SK-N-SH treated with all-trans-retinoic acid at 6 μM for 48 hours (cell line): ENCODE data around the gene ACTBL2.
A peak's percentile ranks its signal among the peaks of the same experiment; 100 is the strongest.

Source experiments
- ATAC-seq: fragments of 200-7000 bp; cut with Tn5 transposase; 3 replicates; pipeline ENCODE4 v1.9.1; 2020; ENCODE audit warnings: mild to moderate bottlenecking, moderate library complexity
- ARNTL ChIP-seq: fragments of 450-650 bp; formaldehyde crosslinking; IDR thresholded peaks from 2 replicates; pipeline ENCODE4 v1.5.0; 2020; ENCODE audit warnings: low read depth, mild to moderate bottlenecking, moderate library complexity, borderline replicate concordance
- BACH2 ChIP-seq: fragments of 250-450 bp; sonication (Bioruptor Pico); IDR thresholded peaks from 2 replicates; pipeline ENCODE4 v1.9.0; 2021; ENCODE audit warnings: mild to moderate bottlenecking, borderline replicate concordance
- CSDC2 ChIP-seq: fragments of 250-450 bp; sonication (Bioruptor Pico); IDR thresholded peaks from 2 replicates; pipeline ENCODE4 v1.5.0; 2020; ENCODE audit warnings: mild to moderate bottlenecking, moderate library complexity
- CSRNP3 ChIP-seq: fragments of 250-450 bp; sonication (Bioruptor Pico); IDR thresholded peaks from 2 replicates; pipeline ENCODE4 v1.5.1; 2021; ENCODE audit warnings: mild to moderate bottlenecking, moderate library complexity
- ESRRG ChIP-seq: fragments of 250-450 bp; sonication (Bioruptor Pico); IDR thresholded peaks from 2 replicates; pipeline ENCODE4 v1.6.1; 2021; ENCODE audit warnings: mild to moderate bottlenecking
- GLIS3 ChIP-seq: fragments of 250-450 bp; sonication (Bioruptor Pico); IDR thresholded peaks from 2 replicates; pipeline ENCODE4 v1.5.0; 2020; ENCODE audit warnings: mild to moderate bottlenecking, moderate library complexity
- ISL1 ChIP-seq: fragments of 250-450 bp; sonication (Bioruptor Pico); IDR thresholded peaks from 2 replicates; pipeline ENCODE4 v2.1.2; 2022; ENCODE audit warnings: mild to moderate bottlenecking, moderate library complexity
- OSR1 ChIP-seq: fragments of 250-450 bp; sonication (Bioruptor Pico); IDR thresholded peaks from 2 replicates; pipeline ENCODE4 v1.8.0; 2022; ENCODE audit warnings: moderate library complexity, mild to moderate bottlenecking, inconsistent platforms
- PATZ1 ChIP-seq: fragments of 250-450 bp; sonication (Bioruptor Pico); IDR thresholded peaks from 2 replicates; pipeline ENCODE4 v1.8.0; 2020; ENCODE audit warnings: mild to moderate bottlenecking, moderate library complexity, borderline replicate concordance
- POU6F1 ChIP-seq: fragments of 250-450 bp; sonication (Bioruptor Pico); IDR thresholded peaks from 2 replicates; pipeline ENCODE4 v1.8.0; 2021; ENCODE audit warnings: low read depth, mild to moderate bottlenecking, moderate library complexity, borderline replicate concordance
- PPARA ChIP-seq: fragments of 250-450 bp; sonication (Bioruptor Pico); IDR thresholded peaks from 2 replicates; pipeline ENCODE4 v1.5.0; 2020; ENCODE audit warnings: mild to moderate bottlenecking, borderline replicate concordance
- RARB ChIP-seq: fragments of 250-450 bp; sonication (Bioruptor Pico); IDR thresholded peaks from 2 replicates; pipeline ENCODE4 v1.8.0; 2021; ENCODE audit warnings: mild to moderate bottlenecking, moderate library complexity
- SNAI2 ChIP-seq: fragments of 250-450 bp; sonication (Bioruptor Pico); IDR thresholded peaks from 2 replicates; pipeline ENCODE4 v1.5.0; 2020; ENCODE audit warnings: mild to moderate bottlenecking, moderate library complexity
- TCF4 ChIP-seq: fragments of 250-450 bp; sonication (Bioruptor Pico); IDR thresholded peaks from 2 replicates; pipeline ENCODE4 v1.8.0; 2021; ENCODE audit warnings: mild to moderate bottlenecking, moderate library complexity, borderline replicate concordance
- TOX ChIP-seq: fragments of 250-450 bp; sonication (Bioruptor Pico); IDR thresholded peaks from 2 replicates; pipeline ENCODE4 v1.8.0; 2021; ENCODE audit warnings: mild to moderate bottlenecking, moderate library complexity, borderline replicate concordance
- TSHZ2 ChIP-seq: fragments of 250-450 bp; sonication (Bioruptor Pico); IDR thresholded peaks from 2 replicates; pipeline ENCODE4 v1.5.0; 2020; ENCODE audit warnings: mild to moderate bottlenecking, moderate library complexity
- ZC3H10 ChIP-seq: fragments of 250-450 bp; sonication (Bioruptor Pico); IDR thresholded peaks from 2 replicates; pipeline ENCODE4 v1.5.1; 2021; ENCODE audit warnings: mild to moderate bottlenecking, moderate library complexity
- ZFP3 ChIP-seq: fragments of 250-450 bp; sonication (Bioruptor Pico); IDR thresholded peaks from 2 replicates; pipeline ENCODE4 v1.5.0; 2020; ENCODE audit warnings: mild to moderate bottlenecking, moderate library complexity
- ZNF70 ChIP-seq: fragments of 450-650 bp; formaldehyde crosslinking; IDR thresholded peaks from 2 replicates; pipeline ENCODE4 v1.5.0; 2020; ENCODE audit warnings: mild to moderate bottlenecking, moderate library complexity
- ZNF8 ChIP-seq: fragments of 450-650 bp; formaldehyde crosslinking; IDR thresholded peaks from 2 replicates; pipeline ENCODE4 v1.5.0; 2020; ENCODE audit warnings: mild to moderate bottlenecking, moderate library complexity

Gene ACTBL2

GRCh38 chr5:57441557-57441956 is 41.1 kb downstream of the ACTBL2 start:
- peak; percentile 89 for ATAC-seq
- TF ChIP-seq ARNTL (CRISPR knock-in tag) (no peak), CSDC2 (CRISPR knock-in tag) (no peak), RARB (CRISPR knock-in tag) (no peak), ZC3H10 (CRISPR knock-in tag) (no peak), BACH2 (CRISPR knock-in tag) (no peak), PATZ1 (CRISPR knock-in tag) (no peak), ZNF70 (CRISPR knock-in tag) (no peak), CSRNP3 (CRISPR knock-in tag) (no peak), TSHZ2 (no peak), ZNF8 (CRISPR knock-in tag) (no peak), OSR1 (CRISPR knock-in tag) (no peak), POU6F1 (CRISPR knock-in tag) (no peak)

- ATAC-seq: no peak
These were observed 43.0 kb downstream of the ACTBL2 start for GRCh38 chr5:57439601-57440000.

More at GRCh38 chr5:57439601-57440000, 43.0 kb downstream of the ACTBL2 start:
- TF ChIP-seq SNAI2 (no peak), ZFP3 (CRISPR knock-in tag) (no peak), TOX (CRISPR knock-in tag) (no peak), GLIS3 (CRISPR knock-in tag) (no peak), POU6F1 (CRISPR knock-in tag) (no peak), PATZ1 (CRISPR knock-in tag) (no peak), ZNF70 (CRISPR knock-in tag) (no peak), PPARA (CRISPR knock-in tag) (no peak), TSHZ2 (no peak), ZNF8 (CRISPR knock-in tag) (no peak), ISL1 (no peak), CSDC2 (CRISPR knock-in tag) (no peak), OSR1 (CRISPR knock-in tag) (no peak), ESRRG (CRISPR knock-in tag) (no peak), ARNTL (CRISPR knock-in tag) (no peak), TCF4 (CRISPR knock-in tag) (no peak)
